Endodermal cell (in vitro differentiated cells): Measurements from ENCODE around the gene SRCAP. TPM values are rescaled to one million over a fixed set of nuclear protein-coding genes. Genes with fewer than 3 reads are reported as not detected.
A peak's percentile ranks its signal among the peaks of the same experiment; 100 is the strongest.

ENCODE experiments used
- DNase-seq: peaks from one replicate; pipeline ENCODE4 v3.0.0-alpha.2; 2017
- H3K27ac ChIP-seq: 2 replicates; pipeline ENCODE4 v1.5.1; 2013; ENCODE audit warnings: mild to moderate bottlenecking, low read depth, low read length, moderate library complexity
- H3K27me3 ChIP-seq: 2 replicates; pipeline ENCODE4 v1.6.1; 2013; ENCODE audit warnings: mild to moderate bottlenecking, low read length, moderate library complexity; ENCODE audit not compliant: insufficient read depth, control insufficient read depth, poor library complexity, severe bottlenecking
- H3K36me3 ChIP-seq: 2 replicates; pipeline ENCODE4 v1.7.0; 2013; ENCODE audit warnings: mild to moderate bottlenecking, low read length, moderate library complexity; ENCODE audit not compliant: control insufficient read depth, insufficient read depth
- H3K4me1 ChIP-seq: one replicate; pipeline ENCODE4 v1.7.0; 2013; ENCODE audit warnings: low read length; ENCODE audit not compliant: control insufficient read depth, insufficient read depth
- H3K4me3 ChIP-seq: 2 replicates; pipeline ENCODE4 v1.5.1; 2013; ENCODE audit warnings: mild to moderate bottlenecking, low read length, moderate library complexity
- H3K9ac ChIP-seq: 2 replicates; pipeline ENCODE4 v1.6.1; 2013; ENCODE audit warnings: mild to moderate bottlenecking, low read length, moderate library complexity; ENCODE audit not compliant: poor library complexity, severe bottlenecking; ENCODE audit errors: extremely low read depth
- H3K9me3 ChIP-seq: 2 replicates; pipeline ENCODE4 v1.6.1; 2013; ENCODE audit warnings: mild to moderate bottlenecking, low read length, moderate library complexity; ENCODE audit not compliant: control insufficient read depth
- H3K27ac Mint-ChIP-seq: 2 replicates; pipeline ENCODE4 v1.8.0; 2020; ENCODE audit warnings: mixed read lengths
- H3K27me3 Mint-ChIP-seq: 2 replicates; pipeline ENCODE4 v1.8.0; 2021; ENCODE audit warnings: mild to moderate bottlenecking, mixed read lengths; ENCODE audit not compliant: insufficient read depth
- H3K36me3 Mint-ChIP-seq: 2 replicates; pipeline ENCODE4 v1.8.0; 2020; ENCODE audit warnings: low read depth, mixed read lengths
- H3K4me1 Mint-ChIP-seq: 2 replicates; pipeline ENCODE4 v1.8.0; 2020; ENCODE audit warnings: mixed read lengths
- H3K4me3 Mint-ChIP-seq: 2 replicates; pipeline ENCODE4 v1.8.0; 2020; ENCODE audit warnings: mild to moderate bottlenecking, moderate library complexity, mixed read lengths
- H3K9me3 Mint-ChIP-seq: 2 replicates; pipeline ENCODE4 v1.8.0; 2020; ENCODE audit warnings: mild to moderate bottlenecking, mixed read lengths
- CTCF ChIP-seq: fragments of 200-600 bp; sonication (generic); conservative IDR thresholded peaks from 2 replicates; pipeline ENCODE4 v1.5.0; 2021; ENCODE audit warnings: antibody characterized with exemption, mild to moderate bottlenecking
- WGBS, 2 experiments: methylation state at CpG; one replicate each; pipeline versions ENCODE4 v1.1.5 to v1.1.7; 2013; ENCODE audit warnings: missing lambda C conversion rate in 2 of 2, mixed read lengths in 1 of 2; ENCODE audit not compliant: insufficient coverage in 1 of 2, insufficient read length in 1 of 2; 5-methylcytosine and 5-hydroxymethylcytosine counted together
- total RNA-seq, 2 donors: library from RNA; stranded (reverse); fragmentation: NEBNext Ultra II Directional in 1 of 2; extraction: Animal tissue kit (Norgen Biotek cat#: 25700) in 1 of 2; gene quantifications; 2 replicates in 1 of 2; 3 replicates in 1 of 2; pipeline ENCODE4 v1.2.1, GENCODE V29; 2021

Gene SRCAP
- total RNA-seq, 2 donors from 2014 or later = 57.7 to 66.9 TPM

- no peak for TF ChIP-seq CTCF
- peak within 1 kb of the TSS; percentile 81 for H3K27ac ChIP-seq
- no peaks in the 10 kb centered on the region for H3K27me3 ChIP-seq
- Mint-ChIP-seq H3K4me3 (peak within 1 kb of the TSS; percentile 80), H3K4me1 (peaks cover 12% of the 10 kb centered on the region), H3K27ac (peak within 1 kb of the TSS; percentile 93), H3K9me3 (no peaks in the 10 kb centered on the region), H3K27me3 (peaks cover 14% of the 10 kb centered on the region), H3K36me3 (peaks cover 21% of the 10 kb centered on the region)
- H3K9ac ChIP-seq = peak within 1 kb of the TSS; percentile 86
- peaks cover 28% of the 10 kb centered on the region for H3K36me3 ChIP-seq
- DNase-seq = peak; percentile 89
- H3K4me3 ChIP-seq = peak within 1 kb of the TSS; percentile 90
- no peaks in the 10 kb centered on the region for H3K4me1 ChIP-seq
- WGBS, 2 experiments = 0 to 1% methylated on average over 8 to 37 of the region's 37 CpGs
- H3K9me3 ChIP-seq = no peaks in the 10 kb centered on the region
Observed at GRCh38 chr16:30786936-30787612, 88.1 kb downstream of the SRCAP start, which contains the start of gene ZNF629. TSS of gene ZNF629 (minus strand) at chr16:30787205. CDS start at chr16:30784482, 2,723 bp downstream.

GRCh38 chr16:30787613-30788378 lies 88.8 kb downstream of the SRCAP start:
- H3K4me3 Mint-ChIP-seq = peak overlapping the region; percentile 80
- peaks cover 12% of the 10 kb centered on the region for H3K4me1 Mint-ChIP-seq
- H3K36me3 ChIP-seq = peaks cover 21% of the 10 kb centered on the region
- TF ChIP-seq CTCF = no peak
- H3K4me1 ChIP-seq = no peaks in the 10 kb centered on the region
- 56 to 70% methylated on average over 7 to 11 of the region's 11 CpGs for WGBS, 2 experiments
- H3K27me3 ChIP-seq = no peaks in the 10 kb centered on the region
- no peaks in the 10 kb centered on the region for H3K9me3 Mint-ChIP-seq
- H3K27ac Mint-ChIP-seq = peak overlapping the region; percentile 93
- H3K9me3 ChIP-seq = no peaks in the 10 kb centered on the region
- peak; percentile 36 for DNase-seq
- H3K36me3 Mint-ChIP-seq = peaks cover 16% of the 10 kb centered on the region
- peak overlapping the region; percentile 86 for H3K9ac ChIP-seq
- peak overlapping the region; percentile 87 for H3K4me3 ChIP-seq
- peaks cover 21% of the 10 kb centered on the region for H3K27me3 Mint-ChIP-seq
- H3K27ac ChIP-seq = no peak overlapping the region

Other genes starting within 250 kb of the SRCAP start
- not detected for gene ITGAL, start 226.4 kb upstream of the SRCAP start, total RNA-seq
- gene ZNF768, start 172.6 kb upstream of the SRCAP start, total RNA-seq = 10 to 100 TPM; 47.0 to 59.2 TPM
- gene ZNF747, start 164.3 kb upstream of the SRCAP start, total RNA-seq = 10 to 100 TPM; 15.5 to 17.1 TPM
- gene ZNF764, start 140.8 kb upstream of the SRCAP start, total RNA-seq = 10 to 100 TPM; 19.0 TPM
- gene ZNF688, start 127.5 kb upstream of the SRCAP start, total RNA-seq = 1 to 10 TPM; 6.4 to 7.5 TPM
- gene ZNF785, start 113.5 kb upstream of the SRCAP start, total RNA-seq = 10 to 100 TPM; 22.5 to 24.0 TPM
- 10 to 100 TPM; 13.0 to 15.8 TPM for gene ZNF689, start 88.8 kb upstream of the SRCAP start, total RNA-seq
- 10 to 100 TPM; 21.2 to 35.4 TPM for gene PRR14, start 48.2 kb upstream of the SRCAP start, total RNA-seq
- 10 to 100 TPM; 50.2 to 53.1 TPM for gene FBRS, start 40.7 kb upstream of the SRCAP start, total RNA-seq
- gene PHKG2, start 49.3 kb downstream of the SRCAP start, total RNA-seq = 10 to 100 TPM; 49.8 to 54.8 TPM
- gene CFAP119, start 62.9 kb downstream of the SRCAP start, total RNA-seq = 10 to 100 TPM in 1 of 2 donors, 1 to 10 TPM in 1; 6.9 to 12.6 TPM
- 10 to 100 TPM; 88.4 to 95.8 TPM for gene RNF40, start 63.2 kb downstream of the SRCAP start, total RNA-seq
- 10 to 100 TPM; 31.8 to 33.3 TPM for gene ZNF629, start 88.0 kb downstream of the SRCAP start, total RNA-seq
- gene BCL7C, start 194.9 kb downstream of the SRCAP start, total RNA-seq = 10 to 100 TPM; 64.7 to 67.6 TPM
- 1 to 10 TPM; 3.1 to 3.3 TPM for gene CTF1, start 197.4 kb downstream of the SRCAP start, total RNA-seq
- gene FBXL19, start 224.4 kb downstream of the SRCAP start, total RNA-seq = 10 to 100 TPM; 74.0 to 84.3 TPM
- 10 to 100 TPM; 16.9 to 17.7 TPM for gene ORAI3, start 249.9 kb downstream of the SRCAP start, total RNA-seq